ENCODE measurements around the gene NAP1L3.

The NAP1L3 gene, protein sequence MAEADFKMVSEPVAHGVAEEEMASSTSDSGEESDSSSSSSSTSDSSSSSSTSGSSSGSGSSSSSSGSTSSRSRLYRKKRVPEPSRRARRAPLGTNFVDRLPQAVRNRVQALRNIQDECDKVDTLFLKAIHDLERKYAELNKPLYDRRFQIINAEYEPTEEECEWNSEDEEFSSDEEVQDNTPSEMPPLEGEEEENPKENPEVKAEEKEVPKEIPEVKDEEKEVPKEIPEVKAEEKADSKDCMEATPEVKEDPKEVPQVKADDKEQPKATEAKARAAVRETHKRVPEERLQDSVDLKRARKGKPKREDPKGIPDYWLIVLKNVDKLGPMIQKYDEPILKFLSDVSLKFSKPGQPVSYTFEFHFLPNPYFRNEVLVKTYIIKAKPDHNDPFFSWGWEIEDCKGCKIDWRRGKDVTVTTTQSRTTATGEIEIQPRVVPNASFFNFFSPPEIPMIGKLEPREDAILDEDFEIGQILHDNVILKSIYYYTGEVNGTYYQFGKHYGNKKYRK

DNA sequence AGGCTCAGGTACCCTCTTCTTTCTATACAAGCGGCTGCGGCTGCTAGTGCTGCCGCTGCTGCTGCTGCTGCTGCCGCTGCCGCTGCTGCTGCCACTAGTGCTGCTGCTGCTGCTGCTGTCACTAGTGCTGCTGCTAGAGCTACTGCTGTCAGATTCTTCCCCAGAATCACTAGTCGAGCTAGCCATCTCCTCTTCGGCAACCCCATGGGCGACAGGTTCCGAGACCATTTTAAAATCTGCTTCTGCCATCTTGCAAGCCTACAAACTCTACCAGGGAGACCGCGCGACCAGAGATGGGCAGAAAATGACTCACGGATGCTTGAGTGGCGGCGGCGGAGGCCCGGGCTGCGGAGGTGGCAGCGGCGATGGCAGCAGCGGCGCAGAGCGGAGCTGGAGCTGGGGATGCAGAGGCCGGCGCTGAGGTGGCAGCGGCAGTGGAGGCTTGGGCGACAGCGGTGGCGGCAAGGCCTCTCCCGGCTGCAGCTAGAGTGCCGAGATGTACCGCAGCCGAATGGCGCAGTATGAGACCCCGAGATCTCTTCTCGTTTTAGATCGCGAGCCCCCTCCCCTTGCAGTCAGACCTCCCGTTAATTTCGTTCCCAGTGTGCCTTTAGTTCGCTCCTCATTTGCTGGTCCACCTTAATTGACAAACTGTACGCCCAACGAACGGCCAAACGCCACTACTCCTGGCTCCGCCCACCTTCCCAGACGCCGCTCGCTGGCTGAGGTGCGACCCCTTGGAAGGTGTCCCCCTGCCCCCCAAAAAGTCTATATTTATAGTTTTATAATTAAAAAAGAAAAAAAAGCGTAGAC lies at the start of gene NAP1L3:
Gene NAP1L3, minus strand, starts transcription at position 523 of the 813 bp plus-strand sequence. Its CDS starts 274 bp downstream, at position 249.
- peak; percentile 74 for DNase-seq (ENCODE audit: low read depth, low spot score)

DNA sequence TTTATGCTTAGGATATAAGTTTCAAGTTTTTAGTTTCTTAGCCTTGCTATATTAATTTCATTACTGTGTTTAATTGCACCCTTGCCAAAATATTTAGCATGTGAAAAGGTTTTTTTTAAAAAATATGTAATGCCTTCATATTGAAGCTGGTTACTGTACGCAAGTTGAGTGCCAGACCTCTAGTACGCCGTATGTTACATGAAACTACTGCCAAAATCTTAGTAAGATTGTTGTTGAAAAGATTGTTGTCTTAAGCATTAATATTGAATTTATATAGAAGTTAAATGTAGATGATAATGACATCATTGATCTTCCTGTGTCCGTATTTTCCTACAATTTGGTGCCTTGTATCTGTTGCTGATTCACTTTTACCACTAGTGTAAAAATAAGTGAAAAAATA lies 37.7 kb upstream of the NAP1L3 start:
- DNase-seq (ENCODE audit: low read depth, low spot score), result no peak

DNA sequence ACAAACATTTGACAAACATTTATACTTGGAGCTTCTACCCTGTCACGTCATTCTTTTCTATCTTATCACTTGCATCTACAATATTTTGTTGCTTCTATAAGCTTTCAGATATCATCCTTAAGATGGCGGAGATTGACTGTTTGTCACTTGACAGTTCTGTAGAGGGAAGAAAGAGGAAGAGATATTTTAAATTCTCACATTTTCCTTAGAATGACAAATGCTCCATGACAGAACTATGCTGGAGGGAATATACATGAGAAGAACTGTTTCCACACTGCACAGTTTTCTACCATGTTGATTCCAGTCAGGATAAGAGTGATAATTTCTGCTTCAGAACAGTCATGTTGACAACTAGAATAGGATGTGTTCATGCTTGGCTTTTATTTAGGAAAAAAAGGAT lies 30.3 kb upstream of the NAP1L3 start:
- DNase-seq (ENCODE audit: low read depth, low spot score), result no peak

DNA sequence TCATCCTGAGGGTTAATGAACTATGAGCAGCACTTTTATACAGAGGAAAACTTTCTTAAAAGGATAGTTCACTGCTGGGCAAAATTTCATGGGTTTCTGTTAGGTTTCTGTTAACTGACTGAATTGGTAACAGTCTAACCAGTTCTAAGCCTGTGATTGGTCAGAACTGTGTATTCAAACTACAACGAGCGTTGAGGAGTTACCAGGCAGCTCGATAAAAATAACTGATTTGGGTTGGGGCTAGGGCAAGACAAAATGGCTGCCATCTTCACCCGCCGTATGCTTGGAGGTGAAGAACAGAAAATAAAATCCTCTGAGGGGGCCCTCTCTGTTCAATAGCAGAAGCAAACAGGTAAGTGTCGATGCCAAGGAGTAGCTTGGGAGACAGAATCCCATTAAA lies 22.6 kb upstream of the NAP1L3 start:
- DNase-seq (ENCODE audit: low read depth, low spot score), result no peak

DNA sequence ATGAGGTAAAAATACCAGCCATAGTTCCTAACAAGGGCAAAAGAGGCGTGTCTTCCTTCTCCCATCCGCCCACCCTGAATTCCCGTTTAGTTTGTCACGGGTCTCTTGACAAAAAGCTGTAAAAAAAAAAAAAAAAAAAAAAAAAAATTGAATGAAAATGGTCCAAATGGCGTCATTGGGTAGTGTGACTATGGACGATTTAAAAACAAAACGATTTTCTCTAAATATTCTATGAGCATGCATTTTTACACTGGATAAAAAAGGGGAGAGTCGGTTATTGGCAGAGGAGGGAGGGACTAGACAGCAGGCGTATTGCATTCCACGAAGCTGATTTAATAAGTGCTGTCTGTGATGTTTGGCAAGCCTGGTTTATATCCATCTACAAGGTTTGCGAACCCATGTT lies 492 bp upstream of the NAP1L3 start, which contains the start of gene FAM133A:
Gene FAM133A, plus strand, starts transcription at position 338 of the 403 bp plus-strand sequence. CDS start 35,214 bp downstream, outside the sequence.
- DNase-seq (ENCODE audit: low read depth, low spot score), result no peak

DNA sequence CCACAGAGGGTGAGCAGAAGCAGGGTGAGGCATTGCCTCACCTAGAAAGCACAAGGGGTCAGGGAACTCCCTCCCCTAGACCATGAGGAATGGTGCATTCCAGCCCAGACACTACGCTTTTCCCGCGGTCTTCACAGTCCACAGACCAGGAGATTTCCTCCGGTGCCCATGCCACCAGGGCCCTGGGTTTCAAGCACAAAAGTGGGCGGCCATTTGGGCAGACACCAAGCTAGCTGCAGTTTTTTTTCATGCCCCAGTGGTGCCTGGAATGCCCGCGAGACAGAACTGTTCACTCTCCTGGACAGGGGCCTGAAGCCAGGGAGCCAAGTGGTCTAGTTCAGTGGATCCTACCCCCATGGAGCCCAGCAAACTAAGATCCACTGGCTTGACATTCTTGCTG lies 12.8 kb downstream of the NAP1L3 start:
- no peak for DNase-seq (ENCODE audit: low read depth, low spot score)

DNA sequence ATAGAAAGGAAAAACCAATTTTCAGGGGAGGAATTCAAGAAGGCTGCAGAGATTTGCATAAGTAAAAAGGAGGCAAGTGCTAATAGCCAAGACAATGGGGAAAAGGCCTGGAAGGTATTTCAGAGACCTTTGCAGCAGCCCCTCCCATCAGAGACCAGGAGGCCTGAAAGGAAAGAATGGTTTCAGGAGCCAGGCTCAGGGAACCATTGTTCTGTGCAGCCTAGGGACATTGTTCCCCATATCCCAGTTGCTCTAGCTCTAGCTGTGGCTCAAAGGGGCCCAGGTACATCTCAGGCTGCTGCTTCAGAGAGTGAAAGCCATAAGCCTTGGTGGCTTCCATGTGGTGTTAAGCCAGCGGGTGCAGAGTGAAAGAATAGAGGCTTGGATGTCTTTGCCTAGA lies 24.0 kb downstream of the NAP1L3 start:
- no peak for DNase-seq (ENCODE audit: low read depth, low spot score)

DNA sequence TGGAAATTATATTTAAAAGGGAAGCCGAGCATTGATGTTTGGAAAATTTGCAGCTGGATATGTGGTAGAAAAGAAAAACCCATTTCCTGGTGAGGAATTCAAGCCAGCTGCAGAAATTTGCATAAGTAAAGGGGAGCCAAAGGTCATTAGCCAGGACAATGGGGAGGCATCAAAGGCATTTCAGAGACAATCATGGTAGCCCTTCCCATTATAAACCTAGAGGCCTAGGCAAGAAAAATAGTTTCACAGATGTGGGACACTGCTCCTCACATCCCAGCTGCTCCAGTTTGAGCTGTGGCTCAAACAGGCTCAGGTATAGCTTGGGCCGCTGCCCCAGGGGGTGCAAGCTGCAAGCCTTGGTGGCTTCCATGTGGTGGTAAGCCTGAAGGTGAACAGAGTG lies 35.8 kb downstream of the NAP1L3 start:
- DNase-seq (ENCODE audit: low read depth, low spot score), result peak; percentile 9

Measured in iPS DF 19.7 (cell line).